VCaP (cell line): Measurements from ENCODE around the gene ZBTB9.

Experiments used
- H3K27ac ChIP-seq: fragments of 450-650 bp; 2 replicates; pipeline ENCODE4 v1.5.1; 2017
- CTCF ChIP-seq: fragments of 450-650 bp; conservative IDR thresholded peaks from 2 replicates; pipeline ENCODE4 v1.5.1; 2017; ENCODE audit warnings: mild to moderate bottlenecking, moderate library complexity

The ZBTB9 gene

GRCh38 chr6:33410711-33411631 is 43.4 kb upstream of the ZBTB9 start, which contains the start of gene PHF1:
TSS of gene PHF1 (plus strand) at chr6:33411014. CDS start at chr6:33412264, 1,250 bp downstream.
- peak within 1 kb of the TSS; percentile 95 for H3K27ac ChIP-seq
- TF ChIP-seq CTCF = peak; percentile 27; the same call in 1 of the 2 replicates

GRCh38 chr6:33411632-33412005 is 42.8 kb upstream of the ZBTB9 start:
- no peak for TF ChIP-seq CTCF
- peak overlapping the region; percentile 95 for H3K27ac ChIP-seq

- H3K27ac ChIP-seq = peak overlapping the region; percentile 4; the same call in 1 of the 2 replicates
Measured at GRCh38 chr6:33412140-33413009, 42.0 kb upstream of the ZBTB9 start.

GRCh38 chr6:33413241-33414120 is 40.9 kb upstream of the ZBTB9 start:
- no peak overlapping the region; the same call in 1 of the 2 replicates for H3K27ac ChIP-seq
- no peak for TF ChIP-seq CTCF

More at GRCh38 chr6:33412140-33413009, 42.0 kb upstream of the ZBTB9 start:
- no peak for TF ChIP-seq CTCF

GRCh38 chr6:33414592-33415271 is 39.6 kb upstream of the ZBTB9 start:
- TF ChIP-seq CTCF = peak; percentile 62
- H3K27ac ChIP-seq = peak overlapping the region; percentile 7

GRCh38 chr6:33415831-33416230 is 38.5 kb upstream of the ZBTB9 start:
- no peak for TF ChIP-seq CTCF
- peak overlapping the region; percentile 94; the same call in 1 of the 2 replicates for H3K27ac ChIP-seq
